ENCODE data around the gene SYNM. TPM values are rescaled to one million over a fixed set of nuclear protein-coding genes. Genes with fewer than 3 reads are reported as not detected.

The SYNM gene
- total and polyA plus RNA-seq, 4 donors, result 42.6 to 103 (median 63.8) TPM

- H3K27me3 ChIP-seq (ENCODE audit: control insufficient read depth in 1 of 2, insufficient read depth in 2 of 2, low read length in 1 of 2), result no peaks in the 10 kb centered on the region
- intact Hi-C loops (cut with DNase I), result loop anchor here (1.0 to 5.0 kb wide), 5 partner anchors 429 to 634 kb away; partner anchors contain the start of gene IGF1R (in 2 of the 2)
- ATAC-seq (ENCODE audit: low FRiP score), result peak; percentile 90
- no peaks in the 10 kb centered on the region for H3K9me3 ChIP-seq (ENCODE audit: control insufficient read depth, low read length)
- 9 to 11% methylated on average over 10 of the region's 10 CpGs for WGBS, 2 donors
- no peaks in the 10 kb centered on the region for H3K36me3 ChIP-seq (ENCODE audit: control insufficient read depth in 1 of 2, insufficient read depth in 2 of 2, low read length in 1 of 2)
- H3K4me3 ChIP-seq (ENCODE audit: low read length in 2 of 2), result peak overlapping the region; percentile 70 to 93
- no peak overlapping the region for H3K27ac ChIP-seq (ENCODE audit: low read depth in 1 of 2, low read length in 2 of 2)
- peak in 1 of 2 donors; percentile 63 for DNase-seq
- H3K4me1 ChIP-seq (ENCODE audit: control insufficient read depth in 1 of 2, insufficient read depth in 2 of 2, low read length in 2 of 2), result no peaks in the 10 kb centered on the region
These were observed 28.1 kb upstream of the SYNM start for GRCh38 chr15:99076555-99077308.

DNA sequence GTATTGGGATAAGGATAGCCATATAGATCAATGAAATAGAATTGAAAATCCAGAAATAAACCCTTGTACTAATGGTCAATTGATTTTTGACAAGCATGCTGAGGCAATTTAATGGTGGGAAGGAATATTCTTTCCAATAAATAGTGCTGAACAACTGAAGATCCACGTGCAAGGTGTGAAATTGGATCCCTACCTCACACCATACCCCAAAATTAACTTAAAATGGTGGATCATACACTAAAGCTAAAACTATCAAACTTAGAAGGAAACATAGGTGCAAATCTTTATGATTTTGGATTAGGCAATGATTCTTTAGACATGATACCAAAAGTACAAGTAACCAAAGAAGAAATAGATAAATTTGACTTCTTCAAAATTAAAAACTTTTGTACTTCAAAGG lies 22.1 kb upstream of the SYNM start:
- H3K9me3 ChIP-seq (ENCODE audit: control insufficient read depth, low read length), result no peaks in the 10 kb centered on the region
- WGBS, 2 donors, result 86 to 90% methylated on average over 1 of the region's 1 CpG
- H3K4me1 ChIP-seq (ENCODE audit: control insufficient read depth in 1 of 2, insufficient read depth in 2 of 2, low read length in 2 of 2), result no peaks in the 10 kb centered on the region
- no peak overlapping the region for H3K27ac ChIP-seq (ENCODE audit: low read depth in 1 of 2, low read length in 2 of 2)
- no peaks in the 10 kb centered on the region for H3K36me3 ChIP-seq (ENCODE audit: control insufficient read depth in 1 of 2, insufficient read depth in 2 of 2, low read length in 1 of 2)
- intact Hi-C loops (cut with DNase I), result no loop called here
- no peaks in the 10 kb centered on the region for H3K27me3 ChIP-seq (ENCODE audit: control insufficient read depth in 1 of 2, insufficient read depth in 2 of 2, low read length in 1 of 2)
- ATAC-seq (ENCODE audit: low FRiP score) (no peak), DNase-seq (no peak)
- H3K4me3 ChIP-seq (ENCODE audit: low read length in 2 of 2), result no peak overlapping the region

GRCh38 chr15:99084965-99085364 lies 19.9 kb upstream of the SYNM start:
- DNase-seq, result no peak

GRCh38 chr15:99085413-99086326 lies 19.2 kb upstream of the SYNM start:
- Histone ChIP-seq H3K36me3 (ENCODE audit: control insufficient read depth in 1 of 2, insufficient read depth in 2 of 2, low read length in 1 of 2) (no peaks in the 10 kb centered on the region), H3K27me3 (ENCODE audit: control insufficient read depth in 1 of 2, insufficient read depth in 2 of 2, low read length in 1 of 2) (no peaks in the 10 kb centered on the region), H3K4me1 (ENCODE audit: control insufficient read depth in 1 of 2, insufficient read depth in 2 of 2, low read length in 2 of 2) (no peaks in the 10 kb centered on the region), H3K4me3 (ENCODE audit: low read length in 2 of 2) (no peak overlapping the region), H3K27ac (ENCODE audit: low read depth in 1 of 2, low read length in 2 of 2) (no peak overlapping the region), H3K9me3 (ENCODE audit: control insufficient read depth, low read length) (no peaks in the 10 kb centered on the region)
- ATAC-seq (ENCODE audit: low FRiP score), result no peak
- intact Hi-C loops (cut with DNase I), result no loop called here
- no peak for DNase-seq
- 90 to 93% methylated on average over 8 of the region's 8 CpGs for WGBS, 2 donors

More at GRCh38 chr15:99084965-99085364, 19.9 kb upstream of the SYNM start:
- 93 to 96% methylated on average over 10 of the region's 10 CpGs for WGBS, 2 donors
- no peak for ATAC-seq (ENCODE audit: low FRiP score)
- no peaks in the 10 kb centered on the region for H3K9me3 ChIP-seq (ENCODE audit: control insufficient read depth, low read length)
- no peak overlapping the region for H3K4me3 ChIP-seq (ENCODE audit: low read length in 2 of 2)
- H3K36me3 ChIP-seq (ENCODE audit: control insufficient read depth in 1 of 2, insufficient read depth in 2 of 2, low read length in 1 of 2), result no peaks in the 10 kb centered on the region
- intact Hi-C loops (cut with DNase I), result no loop called here
- no peak overlapping the region for H3K27ac ChIP-seq (ENCODE audit: low read depth in 1 of 2, low read length in 2 of 2)
- H3K27me3 ChIP-seq (ENCODE audit: control insufficient read depth in 1 of 2, insufficient read depth in 2 of 2, low read length in 1 of 2), result no peaks in the 10 kb centered on the region
- H3K4me1 ChIP-seq (ENCODE audit: control insufficient read depth in 1 of 2, insufficient read depth in 2 of 2, low read length in 2 of 2), result no peaks in the 10 kb centered on the region

- no peak overlapping the region for H3K27ac ChIP-seq (ENCODE audit: low read depth in 1 of 2, low read length in 2 of 2)
- DNase-seq, result no peak
- no peak for ATAC-seq (ENCODE audit: low FRiP score)
These were observed 18.6 kb upstream of the SYNM start for GRCh38 chr15:99086327-99086667.

DNA sequence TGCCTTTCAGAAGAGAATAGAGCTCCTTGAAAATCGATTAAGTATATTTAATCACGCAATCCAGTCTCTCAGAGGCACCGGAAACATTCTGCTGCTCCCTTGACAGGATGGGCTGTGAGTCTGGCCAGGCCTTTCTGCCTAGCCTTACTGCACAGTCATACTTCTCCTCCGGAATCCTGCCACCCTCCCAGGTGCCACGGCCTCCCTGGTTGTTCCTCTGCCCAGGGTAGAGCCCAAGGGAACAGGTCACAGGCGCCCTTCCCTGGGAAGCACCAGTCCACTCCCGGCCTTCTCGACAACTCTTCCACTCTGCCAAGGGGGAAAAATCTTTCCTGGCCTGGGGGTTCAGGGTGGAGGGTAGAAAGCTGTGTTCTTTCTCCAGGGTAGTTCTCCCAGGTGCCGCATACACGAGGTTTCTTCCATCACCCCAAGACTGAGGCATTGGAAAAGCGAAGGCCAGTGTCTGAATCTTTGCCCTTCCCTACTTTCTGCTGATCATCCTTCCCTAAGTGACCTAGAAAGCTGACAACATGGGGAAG lies 17.4 kb upstream of the SYNM start:
- Histone ChIP-seq H3K27ac (ENCODE audit: low read depth in 1 of 2, low read length in 2 of 2) (no peak overlapping the region), H3K4me3 (ENCODE audit: low read length in 2 of 2) (no peak overlapping the region), H3K4me1 (ENCODE audit: control insufficient read depth in 1 of 2, insufficient read depth in 2 of 2, low read length in 2 of 2) (no peaks in the 10 kb centered on the region), H3K9me3 (ENCODE audit: control insufficient read depth, low read length) (no peaks in the 10 kb centered on the region), H3K27me3 (ENCODE audit: control insufficient read depth in 1 of 2, insufficient read depth in 2 of 2, low read length in 1 of 2) (no peaks in the 10 kb centered on the region), H3K36me3 (ENCODE audit: control insufficient read depth in 1 of 2, insufficient read depth in 2 of 2, low read length in 1 of 2) (no peaks in the 10 kb centered on the region)
- WGBS, 2 donors, result 94 to 96% methylated on average over 11 of the region's 11 CpGs
- intact Hi-C loops (cut with DNase I), result no loop called here
- no peak for ATAC-seq (ENCODE audit: low FRiP score)
- no peak for DNase-seq

More at GRCh38 chr15:99086327-99086667, 18.6 kb upstream of the SYNM start:
- 93 to 97% methylated on average over 2 of the region's 2 CpGs for WGBS, 2 donors
- Histone ChIP-seq H3K27me3 (ENCODE audit: control insufficient read depth in 1 of 2, insufficient read depth in 2 of 2, low read length in 1 of 2) (no peaks in the 10 kb centered on the region), H3K9me3 (ENCODE audit: control insufficient read depth, low read length) (no peaks in the 10 kb centered on the region), H3K4me1 (ENCODE audit: control insufficient read depth in 1 of 2, insufficient read depth in 2 of 2, low read length in 2 of 2) (no peaks in the 10 kb centered on the region), H3K4me3 (ENCODE audit: low read length in 2 of 2) (no peak overlapping the region), H3K36me3 (ENCODE audit: control insufficient read depth in 1 of 2, insufficient read depth in 2 of 2, low read length in 1 of 2) (no peaks in the 10 kb centered on the region)
- intact Hi-C loops (cut with DNase I), result no loop called here

DNA sequence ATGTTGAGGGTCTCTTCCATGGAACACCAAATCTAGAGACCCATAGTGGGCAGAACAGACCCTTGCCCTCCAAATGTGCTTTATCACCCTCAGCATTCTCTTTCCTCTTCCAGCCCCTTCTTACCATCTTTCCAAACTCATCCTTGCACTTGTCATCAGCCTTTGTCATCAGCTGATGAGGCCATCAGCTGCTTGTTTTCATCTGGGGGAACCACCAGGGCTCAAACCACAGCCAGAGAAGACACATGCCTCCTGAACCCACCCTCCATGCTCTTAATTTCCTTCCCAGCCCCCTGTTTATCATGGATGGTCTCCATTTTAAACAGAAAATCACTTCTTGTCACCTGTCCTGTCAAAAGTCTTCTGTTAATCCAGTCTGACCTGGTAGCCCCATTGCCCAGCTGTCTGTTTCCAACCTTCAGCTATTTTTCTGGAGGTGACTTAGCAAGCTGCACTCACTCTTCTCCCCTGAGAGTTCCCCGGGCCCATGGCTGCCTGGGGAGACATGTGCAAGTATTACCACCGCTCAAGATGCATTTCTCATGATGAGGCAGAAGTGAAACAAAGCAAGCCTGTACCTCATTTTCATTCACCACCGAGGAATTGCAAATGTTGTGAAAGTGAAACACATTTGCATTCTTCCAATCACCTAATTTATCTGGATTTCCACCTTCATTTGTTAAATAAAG lies 14.7 kb upstream of the SYNM start:
- H3K4me3 ChIP-seq (ENCODE audit: low read length in 2 of 2), result no peak overlapping the region
- H3K4me1 ChIP-seq (ENCODE audit: control insufficient read depth in 1 of 2, insufficient read depth in 2 of 2, low read length in 2 of 2), result no peaks in the 10 kb centered on the region
- intact Hi-C loops (cut with DNase I), result no loop called here
- no peak overlapping the region for H3K27ac ChIP-seq (ENCODE audit: low read depth in 1 of 2, low read length in 2 of 2)
- ATAC-seq (ENCODE audit: low FRiP score) (no peak), DNase-seq (no peak)
- WGBS, 2 donors, result 78 to 86% methylated on average over 3 of the region's 3 CpGs
- H3K27me3 ChIP-seq (ENCODE audit: control insufficient read depth in 1 of 2, insufficient read depth in 2 of 2, low read length in 1 of 2), result no peaks in the 10 kb centered on the region
- H3K9me3 ChIP-seq (ENCODE audit: control insufficient read depth, low read length), result no peaks in the 10 kb centered on the region
- H3K36me3 ChIP-seq (ENCODE audit: control insufficient read depth in 1 of 2, insufficient read depth in 2 of 2, low read length in 1 of 2), result no peaks in the 10 kb centered on the region

GRCh38 chr15:99090938-99091337 lies 13.9 kb upstream of the SYNM start:
- no peak overlapping the region for H3K27ac ChIP-seq (ENCODE audit: low read depth in 1 of 2, low read length in 2 of 2)
- no peaks in the 10 kb centered on the region for H3K27me3 ChIP-seq (ENCODE audit: control insufficient read depth in 1 of 2, insufficient read depth in 2 of 2, low read length in 1 of 2)
- intact Hi-C loops (cut with DNase I), result no loop called here
- no peaks in the 10 kb centered on the region for H3K9me3 ChIP-seq (ENCODE audit: control insufficient read depth, low read length)
- H3K36me3 ChIP-seq (ENCODE audit: control insufficient read depth in 1 of 2, insufficient read depth in 2 of 2, low read length in 1 of 2), result no peaks in the 10 kb centered on the region
- DNase-seq, result no peak
- no peaks in the 10 kb centered on the region for H3K4me1 ChIP-seq (ENCODE audit: control insufficient read depth in 1 of 2, insufficient read depth in 2 of 2, low read length in 2 of 2)
- no peak overlapping the region for H3K4me3 ChIP-seq (ENCODE audit: low read length in 2 of 2)
- 93 to 95% methylated on average over 1 of the region's 1 CpG for WGBS, 2 donors
- ATAC-seq (ENCODE audit: low FRiP score), result no peak

All from aorta (tissue), 5 donors.